OCI-LY1 (cell line): ENCODE measurements around the gene GIMD1.

Experiments used
- CTCF ChIP-seq: fragments of 200-600 bp; sonication (generic), shearing (Covaris generic); IDR thresholded peaks from 2 replicates; pipeline ENCODE4 v1.5.1; 2017; ENCODE audit warnings: mild to moderate bottlenecking, antibody characterized with exemption, low read length, moderate library complexity, mixed read lengths
- EZH2 ChIP-seq: fragments of 200-600 bp; sonication (generic), shearing (Covaris generic); IDR thresholded peaks from 2 replicates; pipeline ENCODE4 v1.8.0; 2017; ENCODE audit warnings: borderline replicate concordance, mixed run types, mild to moderate bottlenecking, antibody characterized with exemption, low read length, moderate library complexity, mixed read lengths

DNA sequence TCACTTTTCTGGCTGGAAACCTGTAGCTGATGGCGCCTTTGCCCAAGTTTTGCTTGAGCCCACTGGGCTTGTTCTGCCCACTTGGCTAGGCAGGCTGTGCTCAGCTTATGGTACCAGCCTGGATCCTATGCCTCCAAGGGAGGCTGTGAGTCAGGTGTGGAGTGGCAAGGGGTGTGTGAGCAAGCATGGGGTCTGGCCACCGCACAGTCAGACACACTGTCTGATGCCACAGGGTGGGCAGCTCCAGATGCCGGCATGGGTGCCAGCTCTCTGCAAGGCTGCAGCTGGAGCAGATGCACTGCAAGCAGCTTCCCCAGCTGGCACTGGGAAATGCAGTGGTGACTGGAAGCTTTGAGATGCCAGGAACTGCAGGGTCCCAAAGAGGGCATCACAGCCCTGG is 16.3 kb upstream of the GIMD1 start:
- TF ChIP-seq CTCF (no peak), EZH2 (no peak)
